Ishikawa (cell line): Measurements from ENCODE around the gene ZNF532.

Experiments used
- CEBPB ChIP-seq: IDR thresholded peaks from 2 replicates; pipeline ENCODE4 v1.6.1; 2012
- CREB1 ChIP-seq: IDR thresholded peaks from 2 replicates; pipeline ENCODE4 v1.6.1; 2012; ENCODE audit warnings: low read depth
- EGR1 ChIP-seq: IDR thresholded peaks from 2 replicates; pipeline ENCODE4 v1.6.1; 2012
- EP300 ChIP-seq: IDR thresholded peaks from 2 replicates; pipeline ENCODE4 v1.6.1; 2012; ENCODE audit warnings: borderline replicate concordance
- FOXM1 ChIP-seq: IDR thresholded peaks from 2 replicates; pipeline ENCODE4 v1.6.1; 2012; ENCODE audit warnings: low read depth, borderline replicate concordance
- NFIC ChIP-seq: IDR thresholded peaks from 2 replicates; pipeline ENCODE4 v1.6.1; 2012
- RAD21 ChIP-seq: IDR thresholded peaks from 2 replicates; pipeline ENCODE4 v1.6.1; 2012; ENCODE audit warnings: low read depth
- TAF1 ChIP-seq: IDR thresholded peaks from 2 replicates; pipeline ENCODE4 v1.6.1; 2012; ENCODE audit warnings: low read depth, mild to moderate bottlenecking
- TCF12 ChIP-seq: IDR thresholded peaks from 2 replicates; pipeline ENCODE4 v1.6.1; 2012; ENCODE audit warnings: low read depth
- TEAD4 ChIP-seq: IDR thresholded peaks from 2 replicates; pipeline ENCODE4 v1.6.1; 2012
- YY1 ChIP-seq: IDR thresholded peaks from 2 replicates; pipeline ENCODE4 v1.6.1; 2012; ENCODE audit warnings: low read depth
- ZBTB7A ChIP-seq: IDR thresholded peaks from 2 replicates; pipeline ENCODE4 v1.6.1; 2012; ENCODE audit warnings: low read depth
- TF ChIP-seq, protein P1 (sequence below): IDR thresholded peaks from 2 replicates; pipeline ENCODE4 v1.6.1; 2012
- TF ChIP-seq, protein P2 (sequence below): IDR thresholded peaks from 2 replicates; pipeline ENCODE4 v1.6.1; 2012; ENCODE audit warnings: low read depth, mild to moderate bottlenecking
- TF ChIP-seq, protein P3 (sequence below): IDR thresholded peaks from 2 replicates; pipeline ENCODE4 v1.6.1; 2012

ZNF532 gene

DNA sequence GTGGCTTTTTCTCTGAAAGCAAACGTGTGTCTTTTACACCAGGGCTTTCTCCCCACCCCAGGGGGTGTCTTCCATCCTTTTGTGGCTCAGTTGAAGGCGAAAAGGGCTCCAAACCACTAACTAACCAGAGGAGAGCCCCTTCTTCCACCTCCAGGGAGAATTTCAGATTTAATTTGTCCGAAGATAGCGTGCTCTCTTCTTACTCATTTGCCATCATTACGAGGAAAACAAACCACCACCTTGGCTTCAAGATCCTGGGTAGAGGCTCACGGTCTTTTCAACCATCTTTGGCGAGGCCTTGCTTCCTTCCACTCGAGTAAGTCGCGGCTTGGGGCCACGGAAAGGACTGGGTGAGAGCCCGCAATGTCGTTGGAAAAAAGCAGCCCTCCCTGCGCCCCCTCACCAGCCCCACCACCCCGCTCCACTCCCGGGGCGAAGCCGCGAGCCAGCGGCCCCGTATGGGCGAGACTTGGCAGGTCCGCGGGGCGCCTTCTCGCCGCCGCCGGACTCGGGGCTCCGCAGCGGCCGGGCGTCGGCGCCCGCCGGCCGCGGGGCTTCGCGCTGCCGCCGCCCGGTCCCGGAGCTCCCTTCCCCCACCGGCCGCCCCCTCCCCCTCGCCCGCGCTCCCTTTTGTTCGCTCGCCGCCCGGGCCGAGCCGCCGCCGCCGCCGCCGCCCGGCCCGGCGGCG lies 1.7 kb upstream of the ZNF532 start:
- TF ChIP-seq TAF1 (peak; percentile 3; the same call in 1 of the 2 replicates), YY1 (0 out of 2 replicates have a peak, but pooled peaks have one; percentile 38), CEBPB (no peak), FOXM1 (no peak), EGR1 (0 out of 2 replicates have a peak, but pooled peaks have one; percentile 9)

DNA sequence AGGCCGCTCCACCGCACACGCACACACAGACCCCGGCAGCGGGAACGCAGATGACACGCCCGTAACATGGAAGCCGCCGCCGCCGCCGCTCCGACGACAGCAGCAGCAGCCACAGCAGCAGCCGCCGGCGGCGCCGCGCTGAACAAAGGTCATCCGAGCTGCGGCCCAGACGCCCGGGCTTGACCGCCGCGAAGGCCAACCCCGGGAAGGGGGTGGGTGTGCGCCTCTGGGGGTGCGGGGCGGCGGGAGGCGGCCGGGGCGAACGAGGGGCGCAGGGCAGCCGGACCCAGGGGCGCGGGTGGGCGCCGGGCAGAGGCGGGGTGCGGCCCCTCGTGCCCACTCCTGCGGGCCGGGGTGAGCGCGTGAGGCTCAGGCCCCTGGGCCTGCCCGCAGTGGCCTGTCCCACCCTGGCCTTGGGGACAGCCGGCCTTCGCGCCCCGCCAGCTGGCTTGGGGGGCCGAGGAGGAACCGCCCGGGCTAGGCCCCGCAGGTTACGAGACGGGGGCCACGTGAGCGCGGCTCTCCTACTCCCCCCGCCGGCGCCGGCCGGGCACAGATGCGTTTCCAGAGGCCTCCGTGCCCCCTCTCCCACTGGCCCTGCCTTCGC lies 1.0 kb upstream of the ZNF532 start:
- TF ChIP-seq TAF1 = 0 out of 2 replicates have a peak, but pooled peaks have one; percentile 18
- TF ChIP-seq, protein P1, sequence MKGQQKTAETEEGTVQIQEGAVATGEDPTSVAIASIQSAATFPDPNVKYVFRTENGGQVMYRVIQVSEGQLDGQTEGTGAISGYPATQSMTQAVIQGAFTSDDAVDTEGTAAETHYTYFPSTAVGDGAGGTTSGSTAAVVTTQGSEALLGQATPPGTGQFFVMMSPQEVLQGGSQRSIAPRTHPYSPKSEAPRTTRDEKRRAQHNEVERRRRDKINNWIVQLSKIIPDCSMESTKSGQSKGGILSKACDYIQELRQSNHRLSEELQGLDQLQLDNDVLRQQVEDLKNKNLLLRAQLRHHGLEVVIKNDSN = peak; percentile 25; the same call in 1 of the 2 replicates
- TF ChIP-seq CEBPB = no peak
- TF ChIP-seq ZBTB7A = no peak
- TF ChIP-seq YY1 = 0 out of 2 replicates have a peak, but pooled peaks have one; percentile 10
- no peak for TF ChIP-seq TEAD4
- TF ChIP-seq, protein P2, sequence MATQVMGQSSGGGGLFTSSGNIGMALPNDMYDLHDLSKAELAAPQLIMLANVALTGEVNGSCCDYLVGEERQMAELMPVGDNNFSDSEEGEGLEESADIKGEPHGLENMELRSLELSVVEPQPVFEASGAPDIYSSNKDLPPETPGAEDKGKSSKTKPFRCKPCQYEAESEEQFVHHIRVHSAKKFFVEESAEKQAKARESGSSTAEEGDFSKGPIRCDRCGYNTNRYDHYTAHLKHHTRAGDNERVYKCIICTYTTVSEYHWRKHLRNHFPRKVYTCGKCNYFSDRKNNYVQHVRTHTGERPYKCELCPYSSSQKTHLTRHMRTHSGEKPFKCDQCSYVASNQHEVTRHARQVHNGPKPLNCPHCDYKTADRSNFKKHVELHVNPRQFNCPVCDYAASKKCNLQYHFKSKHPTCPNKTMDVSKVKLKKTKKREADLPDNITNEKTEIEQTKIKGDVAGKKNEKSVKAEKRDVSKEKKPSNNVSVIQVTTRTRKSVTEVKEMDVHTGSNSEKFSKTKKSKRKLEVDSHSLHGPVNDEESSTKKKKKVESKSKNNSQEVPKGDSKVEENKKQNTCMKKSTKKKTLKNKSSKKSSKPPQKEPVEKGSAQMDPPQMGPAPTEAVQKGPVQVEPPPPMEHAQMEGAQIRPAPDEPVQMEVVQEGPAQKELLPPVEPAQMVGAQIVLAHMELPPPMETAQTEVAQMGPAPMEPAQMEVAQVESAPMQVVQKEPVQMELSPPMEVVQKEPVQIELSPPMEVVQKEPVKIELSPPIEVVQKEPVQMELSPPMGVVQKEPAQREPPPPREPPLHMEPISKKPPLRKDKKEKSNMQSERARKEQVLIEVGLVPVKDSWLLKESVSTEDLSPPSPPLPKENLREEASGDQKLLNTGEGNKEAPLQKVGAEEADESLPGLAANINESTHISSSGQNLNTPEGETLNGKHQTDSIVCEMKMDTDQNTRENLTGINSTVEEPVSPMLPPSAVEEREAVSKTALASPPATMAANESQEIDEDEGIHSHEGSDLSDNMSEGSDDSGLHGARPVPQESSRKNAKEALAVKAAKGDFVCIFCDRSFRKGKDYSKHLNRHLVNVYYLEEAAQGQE = no peak

DNA sequence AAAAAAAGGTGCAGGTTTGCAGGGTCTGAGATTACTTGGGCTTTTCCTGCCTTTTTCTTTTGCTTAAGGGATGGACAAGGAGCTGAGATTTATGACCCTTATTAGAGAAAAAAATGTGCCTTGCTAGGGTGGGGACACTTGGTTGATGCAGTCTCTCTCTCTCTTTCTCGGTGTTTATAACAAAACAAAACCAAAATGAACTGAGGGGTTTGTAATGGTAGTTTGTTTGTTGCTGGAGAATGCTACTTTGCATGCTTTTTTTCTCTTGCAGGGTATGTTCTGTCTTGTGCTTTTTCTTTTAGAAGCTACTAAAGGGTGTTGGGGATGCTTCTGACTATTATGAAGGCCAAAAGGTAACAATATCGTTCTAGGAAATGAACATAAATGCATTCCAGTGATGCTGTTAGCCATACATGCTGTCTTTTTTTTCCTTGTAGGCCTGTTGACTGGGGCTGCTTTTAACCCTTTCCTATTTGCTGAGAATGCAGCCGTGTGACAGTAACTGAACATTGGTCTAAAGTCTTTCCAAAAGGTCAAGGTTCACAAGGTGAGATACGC lies 435 bp downstream of the ZNF532 start:
- no peak for TF ChIP-seq RAD21
- TF ChIP-seq TEAD4 = no peak
- no peak for TF ChIP-seq YY1
- no peak for TF ChIP-seq EP300
- TF ChIP-seq, protein P1 = no peak
- TF ChIP-seq CREB1 = no peak

DNA sequence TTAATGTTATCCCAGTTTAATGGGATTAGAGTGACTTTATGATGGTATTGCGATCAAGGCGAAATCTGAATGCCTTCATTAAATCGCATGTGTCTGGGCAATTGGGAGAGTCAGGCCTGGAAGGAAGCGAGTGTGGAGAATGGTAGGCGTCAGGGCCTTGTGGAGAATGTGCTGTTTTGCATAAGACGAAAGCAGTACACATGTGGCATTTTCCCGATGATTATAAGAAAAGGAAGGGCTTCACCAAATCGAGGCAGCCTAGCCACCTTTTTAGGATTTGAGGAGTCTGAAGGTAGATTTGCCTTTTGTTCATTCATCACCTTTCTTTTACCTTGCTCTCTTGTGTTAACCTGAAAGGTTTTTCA lies 1.0 kb downstream of the ZNF532 start:
- TF ChIP-seq, protein P3, sequence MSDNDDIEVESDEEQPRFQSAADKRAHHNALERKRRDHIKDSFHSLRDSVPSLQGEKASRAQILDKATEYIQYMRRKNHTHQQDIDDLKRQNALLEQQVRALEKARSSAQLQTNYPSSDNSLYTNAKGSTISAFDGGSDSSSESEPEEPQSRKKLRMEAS = no peak
- no peak for TF ChIP-seq TCF12
- TF ChIP-seq CREB1 = no peak
- TF ChIP-seq NFIC = no peak
- no peak for TF ChIP-seq RAD21
- no peak for TF ChIP-seq TAF1
- no peak for TF ChIP-seq YY1
- TF ChIP-seq, protein P2 = no peak
- TF ChIP-seq ZBTB7A = no peak
- TF ChIP-seq TEAD4 = no peak
- no peak for TF ChIP-seq EP300
- TF ChIP-seq EGR1 = no peak
- TF ChIP-seq CEBPB = no peak
- TF ChIP-seq, protein P1 = no peak
- no peak for TF ChIP-seq FOXM1

DNA sequence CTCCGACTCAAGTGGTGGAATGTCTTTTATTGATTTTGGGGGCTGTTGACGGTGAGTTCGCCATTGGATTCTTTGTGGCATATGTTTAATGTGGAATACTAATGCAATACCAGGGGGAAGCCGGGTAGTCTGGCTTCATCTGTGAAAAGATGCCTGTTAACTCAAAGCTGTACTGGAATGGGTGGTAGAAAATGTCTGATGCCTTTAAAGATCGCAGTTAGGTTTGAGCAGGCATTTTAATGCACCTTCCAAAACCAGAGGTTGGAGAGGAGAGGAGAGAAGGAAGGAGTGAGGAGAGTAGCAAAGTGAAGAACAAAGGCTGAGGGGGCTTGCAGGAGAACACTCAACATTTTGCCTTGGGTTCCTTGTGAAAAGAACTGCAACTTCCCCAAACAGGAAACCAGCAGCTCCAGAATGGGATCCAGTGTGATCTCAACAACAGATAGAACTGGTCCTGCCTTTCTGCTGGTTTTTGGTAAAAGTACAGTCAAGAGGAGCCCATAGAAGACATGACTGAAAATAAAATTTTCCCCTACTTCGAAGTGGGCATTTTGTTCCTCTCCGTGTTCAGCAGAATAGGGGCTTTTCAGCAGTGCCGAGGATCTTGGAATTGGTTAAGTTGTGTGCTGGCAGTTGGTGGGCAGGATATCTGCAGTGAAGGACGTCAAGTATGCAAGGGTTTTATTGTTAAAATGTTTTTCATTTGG lies 1.5 kb downstream of the ZNF532 start:
- no peak for TF ChIP-seq RAD21
- TF ChIP-seq TAF1 = no peak
- TF ChIP-seq TCF12 = no peak
- no peak for TF ChIP-seq CREB1
- TF ChIP-seq NFIC = no peak
- TF ChIP-seq, protein P2 = no peak
- no peak for TF ChIP-seq YY1
